H9 (cell line): ENCODE results near the gene DSG2. TPM values are rescaled to one million over a fixed set of nuclear protein-coding genes. Genes with fewer than 3 reads are reported as not detected.

Experiments
- DNase-seq: peaks from one replicate; pipeline ENCODE4 v3.0.0-alpha.2; 2017
- H2AFZ ChIP-seq: one replicate; pipeline ENCODE4 v1.6.1; 2013; ENCODE audit warnings: mild to moderate bottlenecking, low read length, control low read depth, moderate library complexity
- H2AK5ac ChIP-seq: 2 replicates; pipeline ENCODE4 v1.6.1; 2013; ENCODE audit warnings: low read length, control low read depth, mixed read lengths; ENCODE audit not compliant: insufficient read length
- H2BK120ac ChIP-seq: one replicate; pipeline ENCODE4 v1.6.1; 2013; ENCODE audit warnings: low read depth, mild to moderate bottlenecking, low read length, control low read depth, inconsistent platforms; ENCODE audit not compliant: poor library complexity, severe bottlenecking
- H2BK12ac ChIP-seq: 2 replicates; pipeline ENCODE4 v1.6.1; 2013; ENCODE audit warnings: low read length, control low read depth, mixed read lengths, low read depth; ENCODE audit not compliant: insufficient read length
- H2BK15ac ChIP-seq: 2 replicates; pipeline ENCODE4 v1.6.1; 2013; ENCODE audit warnings: low read depth, low read length, control low read depth
- H2BK20ac ChIP-seq: one replicate; pipeline ENCODE4 v1.6.1; 2013; ENCODE audit warnings: low read depth, mild to moderate bottlenecking, low read length, control low read depth, inconsistent platforms; ENCODE audit not compliant: poor library complexity, severe bottlenecking
- H2BK5ac ChIP-seq: 2 replicates; pipeline ENCODE4 v1.6.1; 2013; ENCODE audit warnings: low read length, control low read depth, mixed read lengths; ENCODE audit not compliant: insufficient read length
- H3K14ac ChIP-seq: 2 replicates; pipeline ENCODE4 v1.6.1; 2013; ENCODE audit warnings: low read length, control low read depth; ENCODE audit not compliant: insufficient read depth
- H3K18ac ChIP-seq: 2 replicates; pipeline ENCODE4 v1.6.1; 2013; ENCODE audit warnings: low read depth, mild to moderate bottlenecking, mixed read lengths, low read length, control low read depth; ENCODE audit not compliant: insufficient read length
- H3K23ac ChIP-seq: 2 replicates; pipeline ENCODE4 v1.6.1; 2013; ENCODE audit warnings: low read length, control low read depth, mixed read lengths, low read depth; ENCODE audit not compliant: insufficient read length
- H3K23me2 ChIP-seq: 2 replicates; pipeline ENCODE4 v1.6.1; 2013; ENCODE audit warnings: low read depth, mild to moderate bottlenecking, mixed read lengths, low read length, control low read depth; ENCODE audit not compliant: insufficient read length, poor library complexity, severe bottlenecking
- H3K27ac ChIP-seq: 2 replicates; pipeline ENCODE4 v1.5.1; 2013; ENCODE audit warnings: low read length, control low read depth, mixed read lengths, low read depth; ENCODE audit not compliant: insufficient read length
- H3K27me3 ChIP-seq: 2 replicates; pipeline ENCODE4 v1.6.1; 2013; ENCODE audit warnings: low read length, control low read depth, inconsistent platforms; ENCODE audit not compliant: insufficient read depth
- H3K4ac ChIP-seq: 2 replicates; pipeline ENCODE4 v1.6.1; 2013; ENCODE audit warnings: low read depth, mild to moderate bottlenecking, control low read depth, inconsistent platforms, low read length, moderate library complexity
- H3K4me1 ChIP-seq: 2 replicates; pipeline ENCODE4 v1.6.1; 2013; ENCODE audit warnings: low read length, control low read depth, inconsistent platforms; ENCODE audit not compliant: insufficient read depth
- H3K4me2 ChIP-seq: 2 replicates; pipeline ENCODE4 v1.6.1; 2013; ENCODE audit warnings: low read length, control low read depth, mixed read lengths; ENCODE audit not compliant: insufficient read length, insufficient read depth
- H3K56ac ChIP-seq: 2 replicates; pipeline ENCODE4 v1.6.1; 2013; ENCODE audit warnings: low read depth, mild to moderate bottlenecking, mixed read lengths, low read length, control low read depth; ENCODE audit not compliant: insufficient read length
- H3K79me1 ChIP-seq: 2 replicates; pipeline ENCODE4 v1.6.1; 2013; ENCODE audit warnings: low read depth, mild to moderate bottlenecking, moderate library complexity, low read length, control low read depth, inconsistent platforms; ENCODE audit not compliant: insufficient read depth, poor library complexity, severe bottlenecking
- H3K79me2 ChIP-seq: 2 replicates; pipeline ENCODE4 v1.6.1; 2013; ENCODE audit warnings: low read length, control low read depth, inconsistent platforms; ENCODE audit not compliant: insufficient read depth
- H3K9ac ChIP-seq: 2 replicates; pipeline ENCODE4 v1.6.1; 2013; ENCODE audit warnings: low read length, control low read depth, mixed read lengths; ENCODE audit not compliant: insufficient read length; ENCODE audit errors: extremely low read depth
- H3K9me3 ChIP-seq: one replicate; pipeline ENCODE4 v1.6.1; 2013; ENCODE audit warnings: low read depth, low read length, inconsistent platforms; ENCODE audit not compliant: control insufficient read depth
- H3T11ph ChIP-seq: one replicate; pipeline ENCODE4 v1.6.1; 2013; ENCODE audit warnings: mild to moderate bottlenecking, low read length, control low read depth, inconsistent platforms
- H4K20me1 ChIP-seq: one replicate; pipeline ENCODE4 v1.6.1; 2013; ENCODE audit not compliant: control insufficient read depth, insufficient read length, insufficient read depth
- H4K5ac ChIP-seq: 2 replicates; pipeline ENCODE4 v1.6.1; 2013; ENCODE audit warnings: low read depth, mild to moderate bottlenecking, mixed read lengths, low read length, control low read depth; ENCODE audit not compliant: insufficient read length
- H4K8ac ChIP-seq: replicated peaks from 2 replicates; pipeline ENCODE4 v1.6.1; 2013; ENCODE audit warnings: low read length, control low read depth, mixed read lengths, low read depth; ENCODE audit not compliant: insufficient read length
- H4K91ac ChIP-seq: 2 replicates; pipeline ENCODE4 v1.6.1; 2013; ENCODE audit warnings: low read depth, mild to moderate bottlenecking, moderate library complexity, mixed read lengths, low read length, control low read depth; ENCODE audit not compliant: insufficient read length
- H3K27ac Mint-ChIP-seq, 3 experiments: 2 replicates in 2 of 3; 3 replicates in 1 of 3; pipeline ENCODE4 v1.8.0; 2020 to 2021; ENCODE audit warnings: mixed read lengths in 3 of 3, mild to moderate bottlenecking in 1 of 3, moderate library complexity in 1 of 3
- H3K27me3 Mint-ChIP-seq: 2 replicates; pipeline ENCODE4 v1.8.0; 2021; ENCODE audit warnings: low read depth, mild to moderate bottlenecking, moderate library complexity, mixed read lengths
- H3K36me3 Mint-ChIP-seq, 3 experiments: 2 replicates in 2 of 3; 3 replicates in 1 of 3; pipeline ENCODE4 v1.8.0; 2020 to 2021; ENCODE audit warnings: low read depth in 3 of 3, mixed read lengths in 3 of 3; ENCODE audit not compliant: insufficient read depth in 1 of 3
- H3K4me1 Mint-ChIP-seq, 2 experiments: 2 replicates each; pipeline ENCODE4 v1.8.0; 2020; ENCODE audit warnings: mixed read lengths in 2 of 2
- H3K4me3 Mint-ChIP-seq, 2 experiments: 2 replicates in 1 of 2; 3 replicates in 1 of 2; pipeline ENCODE4 v1.8.0; 2020 to 2021; ENCODE audit warnings: mild to moderate bottlenecking in 2 of 2, mixed read lengths in 2 of 2, moderate library complexity in 1 of 2
- H3K9me3 Mint-ChIP-seq, 2 experiments: 2 replicates in 1 of 2; 3 replicates in 1 of 2; pipeline ENCODE4 v1.8.0; 2020; ENCODE audit warnings: mild to moderate bottlenecking in 2 of 2, mixed read lengths in 2 of 2, moderate library complexity in 1 of 2
- WGBS: extraction: QIAGEN DNeasy Blood & Tissue Kit; methylation state at CpG from one replicate; pipeline ENCODE4 v1.1.7; 2013; ENCODE audit warnings: missing lambda C conversion rate, low lambda C conversion rate, mixed read lengths; ENCODE audit not compliant: insufficient read length; ENCODE audit errors: extremely low coverage; 5-methylcytosine and 5-hydroxymethylcytosine counted together
- total RNA-seq: library from RNA; stranded (reverse); gene quantifications from 2 replicates; pipeline ENCODE4 v1.2.1, GENCODE V29; 2021
- TF ChIP-seq, protein P1 (sequence below): fragments of 200-600 bp; sonication (generic); conservative IDR thresholded peaks from 3 replicates; pipeline ENCODE4 v1.8.0; 2021; ENCODE audit warnings: antibody characterized with exemption, mild to moderate bottlenecking

DSG2 gene
- total RNA-seq, 1 experiment from 2014 or later = 107 TPM

DNA sequence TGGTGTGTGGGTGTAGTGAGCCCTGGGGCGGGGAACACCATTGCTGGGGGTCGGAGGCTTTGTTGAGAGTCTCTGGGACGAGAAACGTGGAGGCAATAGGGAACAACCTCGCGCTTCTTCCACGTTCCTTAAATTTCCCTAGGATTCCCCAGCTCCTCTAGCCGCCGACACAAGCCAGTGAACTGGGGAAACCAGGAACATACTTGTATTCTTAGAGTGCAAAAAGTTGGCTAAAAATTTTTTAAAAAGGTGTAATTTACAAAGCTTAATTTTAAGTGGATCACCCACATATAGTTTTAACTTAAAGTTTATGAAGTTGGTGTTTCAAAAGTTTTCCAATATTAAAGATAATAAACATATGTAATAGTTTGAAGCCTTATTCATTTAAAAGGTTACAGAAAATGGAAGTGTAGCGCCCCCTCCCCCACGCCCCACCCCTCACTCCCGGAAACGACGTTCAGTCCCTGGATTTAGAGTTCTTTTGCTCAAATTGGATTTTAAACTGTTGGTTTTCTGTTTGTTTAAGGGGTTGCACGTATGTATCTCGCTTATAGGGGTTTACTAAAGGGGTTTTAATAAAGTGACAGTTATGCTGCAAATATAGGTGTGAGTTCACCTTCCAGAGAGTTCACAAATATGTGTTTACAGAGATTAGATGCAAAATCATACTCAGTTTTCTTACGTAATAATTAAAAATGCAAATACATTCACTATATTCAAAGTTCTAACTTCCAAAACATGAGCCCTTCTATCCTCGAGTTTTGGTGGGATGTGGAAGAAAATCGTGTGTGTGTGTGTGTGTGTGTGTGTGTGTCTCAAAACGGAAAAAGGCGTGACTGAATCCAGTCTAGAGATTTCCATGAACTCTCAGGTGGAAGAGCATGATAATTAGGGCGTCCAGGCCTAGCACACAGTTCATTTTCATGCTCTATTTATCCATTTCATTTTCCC lies 872 bp downstream of the DSG2 start:
- Histone ChIP-seq H3K23ac (no peak overlapping the region), H3K56ac (no peak overlapping the region), H3K9ac (peak overlapping the region; percentile 91), H2AK5ac (no peak overlapping the region), H2AFZ (peak overlapping the region; percentile 44), H2BK15ac (no peak overlapping the region), H2BK12ac (peak overlapping the region; percentile 18), H3T11ph (no peak overlapping the region), H3K27ac (peak overlapping the region; percentile 67), H3K4ac (peak overlapping the region; percentile 89; the same call in 1 of the 2 replicates), H3K18ac (peak overlapping the region; percentile 99), H3K79me1 (peaks cover 4% of the 10 kb centered on the region), H3K4me1 (peaks cover 3% of the 10 kb centered on the region; the same call in 1 of the 2 replicates), H4K8ac (no peak overlapping the region), H3K9me3 (no peaks in the 10 kb centered on the region), H3K27me3 (no peaks in the 10 kb centered on the region), H4K5ac (peak overlapping the region; percentile 20), H2BK20ac (no peak overlapping the region), H3K23me2 (peaks cover 4% of the 10 kb centered on the region), H4K20me1 (no peaks in the 10 kb centered on the region), H2BK120ac (peak overlapping the region; percentile 97), H3K14ac (peak overlapping the region; percentile 99; the same call in 1 of the 2 replicates), H2BK5ac (peak overlapping the region; percentile 74), H4K91ac (peak overlapping the region; percentile 88), H3K4me2 (peak overlapping the region; percentile 71), H3K79me2 (peaks cover 27% of the 10 kb centered on the region; the same call in 1 of the 2 replicates)
- WGBS = no CpG with 5 or more reads among the region's 22 CpGs
- TF ChIP-seq, protein P1, sequence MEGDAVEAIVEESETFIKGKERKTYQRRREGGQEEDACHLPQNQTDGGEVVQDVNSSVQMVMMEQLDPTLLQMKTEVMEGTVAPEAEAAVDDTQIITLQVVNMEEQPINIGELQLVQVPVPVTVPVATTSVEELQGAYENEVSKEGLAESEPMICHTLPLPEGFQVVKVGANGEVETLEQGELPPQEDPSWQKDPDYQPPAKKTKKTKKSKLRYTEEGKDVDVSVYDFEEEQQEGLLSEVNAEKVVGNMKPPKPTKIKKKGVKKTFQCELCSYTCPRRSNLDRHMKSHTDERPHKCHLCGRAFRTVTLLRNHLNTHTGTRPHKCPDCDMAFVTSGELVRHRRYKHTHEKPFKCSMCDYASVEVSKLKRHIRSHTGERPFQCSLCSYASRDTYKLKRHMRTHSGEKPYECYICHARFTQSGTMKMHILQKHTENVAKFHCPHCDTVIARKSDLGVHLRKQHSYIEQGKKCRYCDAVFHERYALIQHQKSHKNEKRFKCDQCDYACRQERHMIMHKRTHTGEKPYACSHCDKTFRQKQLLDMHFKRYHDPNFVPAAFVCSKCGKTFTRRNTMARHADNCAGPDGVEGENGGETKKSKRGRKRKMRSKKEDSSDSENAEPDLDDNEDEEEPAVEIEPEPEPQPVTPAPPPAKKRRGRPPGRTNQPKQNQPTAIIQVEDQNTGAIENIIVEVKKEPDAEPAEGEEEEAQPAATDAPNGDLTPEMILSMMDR = no peak
- Mint-ChIP-seq H3K27me3 (peaks cover 3% of the 10 kb centered on the region), H3K9me3 (peaks cover 0 to 2% of the 10 kb centered on the region in 2 experiments; a peak in 1 of 5 replicates), H3K4me3 (peak overlapping the region; percentile 96 to 97), H3K27ac (peak overlapping the region; percentile 95 to 99 (median 98)), H3K4me1 (peaks cover 27 to 30% of the 10 kb centered on the region in 2 experiments), H3K36me3 (peaks cover 0 to 2% (median 0%) of the 10 kb centered on the region in 3 experiments; a peak in 4 of 7 replicates)
- no peak for DNase-seq
